SK-N-DZ (cell line): ENCODE results near the gene ATCAY. TPM values are rescaled to one million over a fixed set of nuclear protein-coding genes. Genes with fewer than 3 reads are reported as not detected.

Source experiments
- DNase-seq: peaks from one replicate; pipeline ENCODE4 v3.0.0-alpha.2; 2015; ENCODE audit warnings: low spot score
- polyA plus RNA-seq, 2 experiments: library from polyadenylated mRNA; depleted of rRNA; stranded (reverse); fragments of >200 nt; gene quantifications; 2 replicates each; pipeline ENCODE4 v1.2.3, GENCODE V29; 2014

Gene ATCAY
- 22.2 and 29.9 TPM in 2 replicates for polyA plus RNA-seq (2014; cell fraction: cytosol; rRNA removed)
- polyA plus RNA-seq (2014; cell fraction: nucleus; rRNA removed) = 9.6 and 14.4 TPM in 2 replicates

GRCh38 chr19:3880471-3881271 lies at the start of gene ATCAY:
Gene ATCAY (plus strand): TSS chr19:3880685. CDS start chr19:3885768, 5,083 bp downstream.
- DNase-seq = peak; percentile 87

GRCh38 chr19:3831601-3832000 lies 48.9 kb upstream of the ATCAY start:
- DNase-seq = no peak

- no peak for DNase-seq
Observed at GRCh38 chr19:3832001-3832400, 48.5 kb upstream of the ATCAY start.

- DNase-seq = no peak
Observed at GRCh38 chr19:3833578-3834348, 46.7 kb upstream of the ATCAY start.

- no peak for DNase-seq
Observed at GRCh38 chr19:3834349-3835054, 46.0 kb upstream of the ATCAY start.

GRCh38 chr19:3835055-3835435 lies 45.4 kb upstream of the ATCAY start:
- DNase-seq = no peak

GRCh38 chr19:3836887-3837286 lies 43.6 kb upstream of the ATCAY start:
- no peak for DNase-seq

GRCh38 chr19:3837332-3837731 lies 43.2 kb upstream of the ATCAY start:
- no peak for DNase-seq

- DNase-seq = no peak
Observed at GRCh38 chr19:3837922-3838321, 42.6 kb upstream of the ATCAY start.

- DNase-seq = no peak
Observed at GRCh38 chr19:3838661-3839060, 41.8 kb upstream of the ATCAY start.

GRCh38 chr19:3839941-3840340 lies 40.5 kb upstream of the ATCAY start:
- no peak for DNase-seq

- no peak for DNase-seq
Observed at GRCh38 chr19:3840804-3841203, 39.7 kb upstream of the ATCAY start.

- DNase-seq = no peak
Observed at GRCh38 chr19:3842948-3843347, 37.5 kb upstream of the ATCAY start.

GRCh38 chr19:3844596-3844995 lies 35.9 kb upstream of the ATCAY start:
- DNase-seq = peak; percentile 42

- DNase-seq = peak; percentile 72
Observed at GRCh38 chr19:3849092-3849491, 31.4 kb upstream of the ATCAY start.

GRCh38 chr19:3849787-3850186 lies 30.7 kb upstream of the ATCAY start:
- DNase-seq = no peak

GRCh38 chr19:3850320-3850972 lies 30.0 kb upstream of the ATCAY start:
- no peak for DNase-seq

GRCh38 chr19:3851254-3852176 lies 29.0 kb upstream of the ATCAY start:
- no peak for DNase-seq

GRCh38 chr19:3852177-3852511 lies 28.3 kb upstream of the ATCAY start:
- no peak for DNase-seq

- DNase-seq = no peak
Observed at GRCh38 chr19:3852614-3853254, 27.8 kb upstream of the ATCAY start.
